HG03354 (cell line): ENCODE data around the gene DHX32.

Experiments
- ATAC-seq: cut with Tn5 transposase; IDR thresholded peaks from one replicate; pipeline ENCODE4 v1.9.1; 2021; ENCODE audit warnings: mild to moderate bottlenecking; ENCODE audit not compliant: unreplicated experiment, poor library complexity, severe bottlenecking

Gene DHX32

DNA sequence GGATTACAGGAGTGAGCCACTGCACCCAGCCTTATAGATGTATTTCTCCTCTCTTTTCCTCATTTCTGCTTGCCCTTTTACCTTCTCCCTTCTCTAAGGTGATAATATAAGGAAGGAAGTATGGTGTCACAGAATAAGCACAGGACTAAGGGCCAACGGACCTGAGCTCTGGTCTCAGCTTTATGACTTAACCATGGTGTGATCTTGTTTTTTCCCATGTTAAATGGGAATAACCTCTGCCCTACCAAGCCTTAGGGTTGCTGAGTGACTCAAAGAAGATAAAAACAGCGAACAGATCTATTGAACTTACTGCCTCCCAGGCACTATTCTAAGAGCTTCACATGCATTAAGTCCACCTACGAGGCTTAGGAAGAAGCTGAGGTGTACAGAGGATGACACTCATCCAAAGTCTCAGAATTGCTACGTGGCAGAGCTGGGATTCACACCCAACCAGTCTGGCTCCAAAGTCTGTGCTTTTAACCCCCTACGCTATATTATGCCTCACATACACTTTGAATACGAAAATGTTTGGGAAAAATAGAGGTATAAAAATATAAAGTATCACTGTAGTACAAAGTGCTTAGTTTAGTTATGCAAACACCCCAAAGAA, 63.6 kb downstream of the DHX32 start:
- no peak for ATAC-seq

- ATAC-seq: no peak
Observed at GRCh38 chr10:125816548-125816947, 64.5 kb downstream of the DHX32 start.

DNA sequence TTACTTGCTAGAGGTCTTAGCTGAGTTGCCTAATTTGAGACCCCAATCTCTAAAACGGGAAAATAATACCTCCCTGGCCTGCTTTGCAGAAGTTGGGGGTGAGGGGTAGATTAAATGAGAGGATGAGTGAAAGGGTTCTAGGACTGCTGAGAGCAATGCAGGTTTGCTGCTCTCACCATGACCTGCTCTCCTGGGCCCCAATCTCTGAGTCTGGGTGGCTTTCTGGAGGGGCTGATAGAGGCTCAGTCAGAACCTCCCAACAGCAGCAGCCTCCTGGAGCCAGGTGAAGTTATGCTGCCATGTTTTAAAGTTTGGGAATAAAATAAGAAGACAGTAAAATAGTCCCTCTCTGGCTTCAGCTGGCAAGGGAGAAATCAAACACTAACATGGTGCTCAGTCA, 65.3 kb downstream of the DHX32 start:
- ATAC-seq: no peak

- no peak for ATAC-seq
Observed at GRCh38 chr10:125812128-125812750, 68.9 kb downstream of the DHX32 start.

GRCh38 chr10:125811251-125811650, 69.8 kb downstream of the DHX32 start:
- ATAC-seq: no peak

- no peak for ATAC-seq
Observed at GRCh38 chr10:125808047-125808446, 73.0 kb downstream of the DHX32 start.

DNA sequence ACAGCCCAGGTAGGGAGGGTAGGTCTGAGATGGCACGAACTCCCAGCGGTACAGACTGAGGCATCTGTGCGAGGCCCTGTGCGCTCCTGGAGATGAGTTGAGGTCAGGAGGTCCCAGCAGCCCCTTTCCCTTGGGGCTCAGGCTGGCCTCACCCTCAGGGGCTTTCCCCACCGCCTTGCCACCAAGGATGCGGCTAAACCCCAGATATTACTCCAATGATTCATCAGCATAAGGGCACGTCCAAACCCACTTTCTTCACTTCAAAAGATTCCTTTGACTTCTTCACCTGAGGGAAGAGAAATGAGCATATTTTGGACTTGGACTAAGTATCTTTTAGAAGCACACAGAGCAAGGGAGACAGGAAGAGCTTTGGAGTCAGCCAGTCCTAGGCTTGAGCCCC, 78.4 kb downstream of the DHX32 start:
- no peak for ATAC-seq

- ATAC-seq: no peak
Observed at GRCh38 chr10:125802131-125802530, 79.0 kb downstream of the DHX32 start.

DNA sequence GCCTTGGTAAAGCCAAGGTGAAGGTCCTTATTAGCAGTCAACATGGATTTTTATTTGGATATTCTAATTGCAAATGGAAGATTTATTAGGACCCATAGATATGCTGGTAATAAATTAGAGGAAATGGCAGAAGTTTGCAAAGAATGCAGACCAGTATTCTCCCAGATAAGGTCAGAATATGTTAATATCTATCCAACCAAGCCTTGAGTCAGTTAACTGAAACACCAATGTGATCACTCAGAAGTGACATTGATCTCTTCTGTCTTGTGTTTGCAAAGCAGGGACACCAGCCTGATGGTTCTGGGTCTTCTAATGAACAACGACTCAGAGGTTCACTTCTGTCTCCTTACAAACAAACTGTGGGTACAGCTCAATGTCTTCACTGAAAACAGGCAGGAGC, 79.5 kb downstream of the DHX32 start:
- no peak for ATAC-seq

DNA sequence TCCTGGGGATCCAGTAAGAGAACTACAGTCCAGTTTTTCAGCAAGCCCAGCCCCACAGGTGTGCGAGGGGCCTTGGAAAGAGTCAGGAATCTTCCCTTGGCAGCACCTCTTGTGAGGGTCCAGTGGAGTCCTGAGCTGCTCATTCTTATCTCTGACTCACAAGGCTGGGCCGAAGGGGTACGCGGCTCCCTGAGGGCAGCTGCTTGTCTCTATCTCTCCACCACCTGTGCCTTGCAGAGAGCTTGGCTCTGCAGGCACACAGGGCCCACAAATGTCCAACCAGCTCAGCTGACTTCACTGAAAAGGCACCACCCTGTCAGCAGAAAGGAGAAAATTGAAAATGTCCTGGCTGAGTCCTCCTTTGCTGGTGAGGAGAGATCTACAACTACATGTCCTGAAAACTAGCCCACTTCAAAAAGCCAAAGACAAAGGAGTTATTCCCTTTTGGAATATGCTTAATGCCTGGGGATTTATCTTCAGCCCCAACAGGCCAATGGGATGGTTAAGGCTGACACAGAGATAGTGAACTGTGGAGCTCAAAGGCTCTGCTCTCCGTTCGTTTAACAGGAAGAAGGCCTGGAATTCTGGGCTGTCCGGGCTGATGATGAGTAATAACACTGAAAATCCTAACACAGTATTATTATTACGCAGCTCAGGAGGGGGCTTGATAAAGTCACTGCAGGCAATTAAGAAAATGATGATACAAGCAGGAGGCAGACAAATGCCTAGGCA, 81.5 kb downstream of the DHX32 start:
- no peak for ATAC-seq

GRCh38 chr10:125797994-125798662, 83.0 kb downstream of the DHX32 start:
- ATAC-seq: no peak

DNA sequence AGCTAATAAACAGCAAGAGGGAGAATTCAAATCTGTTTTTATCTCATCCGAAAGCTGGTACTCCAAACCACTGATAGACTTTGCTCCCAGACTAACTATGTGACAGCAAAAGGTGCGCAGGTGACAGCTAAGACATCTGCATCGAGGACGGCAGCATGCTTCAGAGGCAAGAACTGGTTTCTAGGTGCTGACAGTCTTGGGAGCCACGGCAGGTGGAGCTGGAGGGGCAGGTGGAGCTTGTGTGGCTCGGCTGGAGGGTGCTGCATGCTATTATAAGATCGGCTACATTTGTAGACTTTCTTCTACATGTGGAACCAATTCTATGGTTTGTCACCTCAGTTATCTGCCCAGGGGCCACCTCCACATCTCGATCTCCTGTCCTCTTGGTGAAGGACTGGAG, 83.7 kb downstream of the DHX32 start:
- ATAC-seq: no peak

GRCh38 chr10:125795637-125796190, 85.4 kb downstream of the DHX32 start:
- no peak for ATAC-seq

DNA sequence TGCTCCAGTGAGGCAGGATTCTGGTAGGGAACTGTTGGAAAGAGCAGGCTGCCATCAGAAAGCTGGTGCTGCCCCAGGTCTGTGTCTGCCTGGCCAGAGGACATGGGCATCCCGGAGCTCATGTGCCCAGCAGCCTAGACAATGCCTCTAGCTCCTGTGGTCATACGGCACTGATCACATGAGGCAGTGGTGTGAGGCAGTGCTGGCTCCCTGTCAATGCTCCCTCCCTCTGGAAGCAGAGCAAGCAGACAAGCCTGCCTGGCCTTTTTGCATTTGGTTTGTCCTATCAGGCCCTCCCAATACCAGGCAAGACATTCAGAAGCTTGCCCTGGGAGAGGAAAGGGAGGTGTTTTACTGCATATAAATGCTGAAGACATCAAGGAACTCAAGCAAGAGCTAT, 86.0 kb downstream of the DHX32 start:
- no peak for ATAC-seq

- no peak for ATAC-seq
Observed at GRCh38 chr10:125792342-125793300, 88.5 kb downstream of the DHX32 start.

- ATAC-seq: no peak
Observed at GRCh38 chr10:125788156-125789034, 92.7 kb downstream of the DHX32 start.
